Endothelial cell of umbilical vein (primary cell): ENCODE results near the gene TOP2B. TPM values are rescaled to one million over a fixed set of nuclear protein-coding genes. Genes with fewer than 3 reads are reported as not detected.

Source experiments
- BruUV-seq: library from RNA; stranded (reverse); fragments of 400-500 nt; replicated peaks from 2 replicates; lab custom pipeline; 2021; lab: Mats Ljungman, UMichigan
- CTCF ChIA-PET: fragments of 300-600, 350-600 bp; sonication (Branson Sonifier 250); formaldehyde crosslinking; loops from one replicate; lab custom pipeline; 2021; ENCODE audit warnings: antibody characterized with exemption, inconsistent platforms; lab: Charles Lee
- POLR2A ChIA-PET: fragments of 300-600, 350-600 bp; sonication (Branson Sonifier 250); formaldehyde crosslinking; loops from one replicate; lab custom pipeline; 2021; ENCODE audit warnings: antibody characterized with exemption, inconsistent platforms; lab: Charles Lee
- DNase-seq: peaks from one replicate; pipeline ENCODE4 v3.0.0-alpha.2; 2011; ENCODE audit warnings: low read depth, low spot score
- FAIRE-seq: peaks from 2 replicates; lab custom pipeline; 2011; peaks lifted over from hg19 to GRCh38; lab: Jason Lieb, UNC
- H2AFZ ChIP-seq: 2 replicates; pipeline ENCODE4 v1.6.0; 2012; ENCODE audit warnings: low read depth, low read length, control low read depth, inconsistent platforms
- H3K27ac ChIP-seq: 2 replicates; pipeline ENCODE4 v1.5.1; 2011; ENCODE audit warnings: low read depth, mild to moderate bottlenecking, control low read depth, low read length, moderate library complexity; ENCODE audit not compliant: insufficient read depth
- H3K27me3 ChIP-seq, 2 experiments: 2 replicates each; pipeline versions ENCODE4 v1.6.0 to v1.6.1; 2011; ENCODE audit warnings: low read length in 2 of 2, mixed read lengths in 1 of 2; ENCODE audit not compliant: control insufficient read depth in 2 of 2, insufficient read depth in 2 of 2
- H3K36me3 ChIP-seq, 2 experiments: 2 replicates in 1 of 2; 3 replicates in 1 of 2; pipeline ENCODE4 v1.5.1; 2011; ENCODE audit warnings: low read length in 2 of 2, mild to moderate bottlenecking in 1 of 2, moderate library complexity in 1 of 2; ENCODE audit not compliant: control insufficient read depth in 2 of 2, insufficient read depth in 2 of 2; ENCODE audit errors: extremely low read depth in 1 of 2
- H3K4me1 ChIP-seq: 3 replicates; pipeline ENCODE4 v1.5.1; 2011; ENCODE audit warnings: mild to moderate bottlenecking, low read length; ENCODE audit not compliant: control insufficient read depth, insufficient read depth; ENCODE audit errors: extremely low read depth
- H3K4me2 ChIP-seq: 2 replicates; pipeline ENCODE4 v1.6.1; 2011; ENCODE audit warnings: low read length, control low read depth, mixed read lengths; ENCODE audit not compliant: insufficient read depth
- H3K4me3 ChIP-seq, 3 experiments: fragments of 200-600 bp in 1 of 3; sonication (generic), shearing (Covaris generic) in 1 of 3; replicated peaks in 1 of 3; 2 replicates each; pipeline ENCODE4 v1.5.1; 2011 to 2016; ENCODE audit warnings: control low read depth in 3 of 3, low read length in 3 of 3, mild to moderate bottlenecking in 2 of 3, inconsistent platforms in 1 of 3, low read depth in 1 of 3, moderate library complexity in 1 of 3; ENCODE audit not compliant: insufficient read depth in 1 of 3
- H3K79me2 ChIP-seq: 2 replicates; pipeline ENCODE4 v1.6.0; 2012; ENCODE audit warnings: low read length, inconsistent platforms; ENCODE audit not compliant: control insufficient read depth, insufficient read depth
- H3K9ac ChIP-seq: replicated peaks from 2 replicates; pipeline ENCODE3; 2011; ENCODE audit warnings: low read length, control low read depth; ENCODE audit not compliant: insufficient read depth; ENCODE audit errors: extremely low read depth
- H3K9me1 ChIP-seq: replicated peaks from 3 replicates; pipeline ENCODE4 v1.6.0; 2011; ENCODE audit warnings: mild to moderate bottlenecking, low read length; ENCODE audit not compliant: control insufficient read depth, insufficient read depth; ENCODE audit errors: extremely low read depth
- H3K9me3 ChIP-seq: replicated peaks from 2 replicates; pipeline ENCODE4 v1.5.1; 2012; ENCODE audit warnings: low read length, inconsistent platforms; ENCODE audit not compliant: control insufficient read depth, insufficient read depth
- H4K20me1 ChIP-seq: replicated peaks from 2 replicates; pipeline ENCODE3; 2011; ENCODE audit warnings: mild to moderate bottlenecking, low read length; ENCODE audit not compliant: control insufficient read depth, insufficient read depth; ENCODE audit errors: extremely low read depth
- CTCF ChIP-seq, 2 donors: IDR thresholded peaks; 1 replicate in 1 of 2; 2 replicates in 1 of 2; pipeline ENCODE4 v1.5.1; 2011; ENCODE audit warnings: low read length in 2 of 2, mild to moderate bottlenecking in 2 of 2, moderate library complexity in 2 of 2, control low read depth in 1 of 2, inconsistent platforms in 1 of 2, low read depth in 1 of 2; ENCODE audit not compliant: insufficient read depth in 1 of 2; ENCODE audit errors: extremely low read depth in 1 of 2
- EZH2 ChIP-seq: IDR thresholded peaks from 2 replicates; pipeline ENCODE4 v1.6.1; 2012; ENCODE audit warnings: borderline replicate concordance, low read depth, mild to moderate bottlenecking, moderate library complexity, low read length, inconsistent platforms; ENCODE audit not compliant: severe bottlenecking
- FOS ChIP-seq: IDR thresholded peaks from 2 replicates; pipeline ENCODE4 v1.6.1; 2011; ENCODE audit warnings: mild to moderate bottlenecking, low read length, moderate library complexity, borderline replicate concordance; ENCODE audit not compliant: insufficient read depth
- GATA2 ChIP-seq: IDR thresholded peaks from 2 replicates; pipeline ENCODE4 v1.7.0; 2011; ENCODE audit warnings: low read depth, mild to moderate bottlenecking, moderate library complexity, mixed read lengths, low read length; ENCODE audit not compliant: insufficient read length, insufficient read depth
- JUN ChIP-seq: IDR thresholded peaks from 2 replicates; pipeline ENCODE4 v1.6.1; 2011; ENCODE audit warnings: borderline replicate concordance, low read depth; ENCODE audit not compliant: insufficient read length, insufficient read depth
- MAX ChIP-seq: IDR thresholded peaks from 2 replicates; pipeline ENCODE4 v1.6.1; 2011; ENCODE audit not compliant: insufficient read depth, insufficient read length
- MYC ChIP-seq: IDR thresholded peaks from one replicate; pipeline ENCODE4 v1.6.1; 2011; ENCODE audit warnings: mild to moderate bottlenecking, low read depth, low read length
- POLR2A ChIP-seq: IDR thresholded peaks from 2 replicates; pipeline ENCODE4 v1.6.1; 2012; ENCODE audit warnings: low read depth, mild to moderate bottlenecking, control low read depth, low read length
- POLR2AphosphoS5 ChIP-seq: IDR thresholded peaks from 2 replicates; pipeline ENCODE4 v1.6.1; 2012; ENCODE audit warnings: low read depth, mild to moderate bottlenecking, control low read depth, low read length, moderate library complexity; ENCODE audit not compliant: insufficient read depth
- dilution Hi-C: fragments of 300-500 bp; cut with MboI; formaldehyde crosslinking; loops from one replicate; pipeline ENCODE4 v1.15.0; 2019; ENCODE audit warnings: low sequenced_read_pairs; ENCODE audit not compliant: extremely low pct_ligation_motif_present
- intact Hi-C: fragments of 100-400 bp; cut with micrococcal nuclease; formaldehyde crosslinking; loops from one replicate; pipeline ENCODE4 v1.10.0; 2022
- polyA plus RNA-seq, 4 experiments: library from polyadenylated mRNA; depleted of rRNA in 3 of 4; stranded (reverse) in 3 of 4; unstranded in 1 of 4; fragments of >200 nt; gene quantifications; 2 replicates each; pipeline versions ENCODE4 v1.2.1 to v1.2.3, GENCODE V29; 2011 to 2012; ENCODE audit warnings: missing spikeins in 1 of 4
- total RNA-seq: library from RNA; stranded (reverse); gene quantifications from 2 replicates; pipeline ENCODE4 v1.2.3, GENCODE V29; 2021

Gene TOP2B
- total and polyA plus RNA-seq, 2 donors (not counting 3 experiments of a cell fraction or from before 2014, with no cell fraction given), result 20.4 to 98.9 TPM

- POLR2A ChIA-PET, result no interaction called here
- Histone ChIP-seq H3K9me1 (no peaks in the 10 kb centered on the region), H3K79me2 (peaks cover 53% of the 10 kb centered on the region), H3K27ac (peak overlapping the region; percentile 76), H3K9ac (peak overlapping the region; percentile 87), H2AFZ (peak overlapping the region; percentile 79), H3K36me3 (no peaks in the 10 kb centered on the region), H3K27me3 (no peaks in the 10 kb centered on the region), H3K9me3 (no peaks in the 10 kb centered on the region), H3K4me2 (peak overlapping the region; percentile 99), H3K4me1 (peaks cover 19% of the 10 kb centered on the region), H4K20me1 (peaks cover 18% of the 10 kb centered on the region), H3K4me3 (peak overlapping the region; percentile 83 to 98 (median 92))
- intact Hi-C loops, result loop anchor here (2.0 to 5.0 kb wide), 3 partner anchors 15 to 194 kb away; no protein-coding TSS in a partner anchor
- dilution Hi-C loops, result no loop called here
- no TSS peak for BruUV-seq
- CTCF ChIA-PET, result interaction anchor here (0.7 to 1.5 kb wide), 3 partner anchors 120 to 194 kb away, joined by 3 to 5 read pairs (median 3); partner anchors contain the start of genes NGLY1 and OXSM
- DNase-seq, result peak; percentile 58
- FAIRE-seq, result no peak
- TF ChIP-seq JUN (no peak), MYC (no peak), EZH2 (no peak), CTCF (IDR thresholded peaks at IDR 0.05; ENCODE audit: extremely low read depth in 1 of 2, insufficient read depth in 1 of 2, low read depth in 1 of 2, low read length in 2 of 2) (no peak), FOS (no peak), POLR2A (no peak), POLR2AphosphoS5 (no peak), MAX (no peak), GATA2 (no peak)
Measured at GRCh38 chr3:25663347-25663868, 1.3 kb downstream of the TOP2B start.
